ENCODE data around the gene XYLT2.
A peak's percentile ranks its signal among the peaks of the same experiment; 100 is the strongest.

The XYLT2 gene

GRCh38 chr17:50360486-50361115 is 14.7 kb downstream of the XYLT2 start:
- no peak for TF ChIP-seq CTCF (IDR thresholded peaks at IDR 0.05; ENCODE audit: extremely low read depth, missing control alignments)
- DNase-seq (ENCODE audit: low spot score): no peak

- peak; percentile 60 for TF ChIP-seq CTCF (IDR thresholded peaks at IDR 0.05; ENCODE audit: extremely low read depth, missing control alignments)
- peak; percentile 82 for DNase-seq (ENCODE audit: low spot score)
These were observed 15.9 kb downstream of the XYLT2 start for GRCh38 chr17:50361561-50362480.

- DNase-seq (ENCODE audit: low spot score): no peak
- TF ChIP-seq CTCF (IDR thresholded peaks at IDR 0.05; ENCODE audit: extremely low read depth, missing control alignments): no peak
These were observed 16.7 kb downstream of the XYLT2 start for GRCh38 chr17:50362661-50363060.

GRCh38 chr17:50363217-50364060 is 17.5 kb downstream of the XYLT2 start:
- TF ChIP-seq CTCF (IDR thresholded peaks at IDR 0.05; ENCODE audit: extremely low read depth, missing control alignments): no peak
- no peak for DNase-seq (ENCODE audit: low spot score)

- no peak for TF ChIP-seq CTCF (IDR thresholded peaks at IDR 0.05; ENCODE audit: extremely low read depth, missing control alignments)
- DNase-seq (ENCODE audit: low spot score): no peak
These were observed 18.1 kb downstream of the XYLT2 start for GRCh38 chr17:50364061-50364458.

- no peak for DNase-seq (ENCODE audit: low spot score)
- TF ChIP-seq CTCF (IDR thresholded peaks at IDR 0.05; ENCODE audit: extremely low read depth, missing control alignments): no peak
These were observed 18.8 kb downstream of the XYLT2 start for GRCh38 chr17:50364715-50365114.

Data from GM20000 (cell line).